Bronchial epithelial cell (primary cell): ENCODE results near the gene TMEM80. TPM values are rescaled to one million over a fixed set of nuclear protein-coding genes. Genes with fewer than 3 reads are reported as not detected.

Experiments used
- DNase-seq: peaks from one replicate; pipeline ENCODE4 v3.0.0-alpha.2; 2010; ENCODE audit warnings: low read depth
- FAIRE-seq: peaks from 2 replicates; lab custom pipeline; 2011; peaks lifted over from hg19 to GRCh38; lab: Jason Lieb, UNC
- H3K27me3 ChIP-seq: 2 replicates; pipeline ENCODE4 v1.5.1; 2011; ENCODE audit warnings: low read length; ENCODE audit not compliant: control insufficient read depth, insufficient read depth
- H3K36me3 ChIP-seq: 2 replicates; pipeline ENCODE4 v1.5.1; 2011; ENCODE audit warnings: low read length; ENCODE audit not compliant: control insufficient read depth, insufficient read depth
- H3K4me3 ChIP-seq: 2 replicates; pipeline ENCODE4 v1.5.1; 2011; ENCODE audit warnings: mild to moderate bottlenecking, low read depth, low read length, control low read depth
- total RNA-seq: library from RNA; depleted of rRNA; stranded (reverse); fragments of >200 nt; gene quantifications from 2 replicates; pipeline ENCODE4 v1.2.1, GENCODE V29; 2014
- TF ChIP-seq, protein P1 (sequence below): IDR thresholded peaks from 2 replicates; pipeline ENCODE4 v1.5.1; 2011; ENCODE audit warnings: mild to moderate bottlenecking, moderate library complexity, low read length, control low read depth, inconsistent platforms; ENCODE audit not compliant: insufficient read depth, severe bottlenecking

TMEM80 gene
- total RNA-seq, 1 donor from 2014 or later: 9.0 TPM

DNA sequence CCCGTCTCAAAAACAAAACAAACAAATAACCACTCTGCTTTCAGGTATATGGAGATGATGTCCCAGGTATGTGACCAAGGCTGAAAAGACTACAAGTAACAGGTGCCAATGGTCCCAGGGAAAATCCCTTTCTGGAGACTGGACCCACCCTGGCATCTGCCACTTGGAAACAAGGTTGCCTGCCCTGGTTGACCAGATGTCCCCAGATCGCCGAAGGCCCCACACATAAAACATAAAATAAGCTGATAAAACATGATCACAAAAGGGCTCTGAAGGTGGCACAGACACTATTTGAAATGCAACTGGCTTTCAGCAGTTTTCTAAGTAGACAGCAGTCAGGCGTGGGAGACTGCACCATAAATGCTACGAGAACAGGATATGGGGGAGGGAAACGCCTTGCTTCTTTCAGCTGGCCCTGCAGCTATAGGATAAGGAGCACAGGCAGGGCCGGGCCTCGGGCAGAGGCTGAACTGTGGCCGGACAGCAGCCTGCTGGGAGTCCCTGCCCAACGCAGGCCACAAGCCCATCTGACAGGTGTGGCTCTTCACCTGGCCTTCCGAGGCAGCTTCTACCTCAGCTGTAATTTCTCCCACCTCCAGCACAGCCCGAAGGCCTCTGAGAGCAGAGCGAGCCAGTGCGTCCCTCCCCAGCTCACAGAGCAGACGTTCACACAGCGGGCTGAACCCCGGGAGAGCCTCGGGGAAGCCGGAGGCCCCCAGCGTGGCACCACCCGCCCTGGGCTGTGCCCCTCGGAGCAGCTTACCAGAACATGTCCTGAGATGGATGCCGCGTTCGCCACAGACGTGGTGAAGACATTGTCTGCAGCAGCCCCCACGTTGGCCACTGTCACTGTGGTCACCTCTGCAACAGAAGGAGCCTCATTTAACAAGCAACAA, 4.6 kb upstream of the TMEM80 start:
- Histone ChIP-seq H3K36me3 (peaks cover 20% of the 10 kb centered on the region), H3K4me3 (no peak overlapping the region), H3K27me3 (no peaks in the 10 kb centered on the region)
- TF ChIP-seq, protein P1, sequence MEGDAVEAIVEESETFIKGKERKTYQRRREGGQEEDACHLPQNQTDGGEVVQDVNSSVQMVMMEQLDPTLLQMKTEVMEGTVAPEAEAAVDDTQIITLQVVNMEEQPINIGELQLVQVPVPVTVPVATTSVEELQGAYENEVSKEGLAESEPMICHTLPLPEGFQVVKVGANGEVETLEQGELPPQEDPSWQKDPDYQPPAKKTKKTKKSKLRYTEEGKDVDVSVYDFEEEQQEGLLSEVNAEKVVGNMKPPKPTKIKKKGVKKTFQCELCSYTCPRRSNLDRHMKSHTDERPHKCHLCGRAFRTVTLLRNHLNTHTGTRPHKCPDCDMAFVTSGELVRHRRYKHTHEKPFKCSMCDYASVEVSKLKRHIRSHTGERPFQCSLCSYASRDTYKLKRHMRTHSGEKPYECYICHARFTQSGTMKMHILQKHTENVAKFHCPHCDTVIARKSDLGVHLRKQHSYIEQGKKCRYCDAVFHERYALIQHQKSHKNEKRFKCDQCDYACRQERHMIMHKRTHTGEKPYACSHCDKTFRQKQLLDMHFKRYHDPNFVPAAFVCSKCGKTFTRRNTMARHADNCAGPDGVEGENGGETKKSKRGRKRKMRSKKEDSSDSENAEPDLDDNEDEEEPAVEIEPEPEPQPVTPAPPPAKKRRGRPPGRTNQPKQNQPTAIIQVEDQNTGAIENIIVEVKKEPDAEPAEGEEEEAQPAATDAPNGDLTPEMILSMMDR: no peak
- no peak for FAIRE-seq
- no peak for DNase-seq

DNA sequence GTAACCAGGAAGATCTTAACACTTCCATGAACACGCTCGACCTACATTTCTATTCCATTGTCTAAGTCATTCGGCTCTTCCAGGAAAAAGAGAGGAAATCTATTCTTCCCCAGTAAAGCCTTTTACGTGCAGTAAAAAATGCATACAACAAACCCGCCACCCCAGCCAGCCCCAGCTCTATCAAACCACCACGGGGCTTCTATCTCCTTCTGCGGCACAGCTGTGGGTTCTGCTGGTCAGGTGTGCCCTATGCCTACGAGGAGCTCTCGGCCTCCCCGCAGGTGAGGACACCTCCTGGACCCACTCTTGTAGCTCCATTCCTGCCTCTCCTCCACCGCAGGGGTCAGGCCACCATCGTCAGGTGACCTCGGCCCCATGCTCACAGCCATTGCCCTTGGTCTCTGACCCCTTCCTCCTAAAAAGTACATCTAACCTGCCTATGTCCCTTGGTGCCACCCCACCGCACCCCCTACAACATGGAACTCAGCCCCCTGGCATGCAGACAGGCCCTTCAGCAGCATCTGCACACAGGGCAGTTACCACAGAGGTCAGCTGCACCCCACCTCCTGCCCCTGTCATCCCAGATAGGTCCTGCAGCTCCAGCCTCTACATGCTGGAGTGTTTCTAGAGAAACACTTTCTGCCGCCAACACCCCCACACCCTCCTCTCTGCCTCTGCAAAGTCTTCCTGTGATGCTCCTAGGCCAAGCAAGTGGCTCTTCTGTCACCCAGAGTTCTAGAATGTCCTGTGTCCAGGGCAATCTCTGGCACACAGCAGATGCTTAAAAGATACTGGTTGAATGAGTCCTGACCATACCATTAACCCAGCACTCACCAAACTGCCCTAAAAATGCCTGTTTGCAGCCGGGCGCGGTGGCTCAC, 3.7 kb upstream of the TMEM80 start:
- DNase-seq (no peak), FAIRE-seq (no peak)
- TF ChIP-seq, protein P1: no peak
- H3K36me3 ChIP-seq: peaks cover 14% of the 10 kb centered on the region
- no peak overlapping the region for H3K4me3 ChIP-seq
- no peaks in the 10 kb centered on the region for H3K27me3 ChIP-seq

DNA sequence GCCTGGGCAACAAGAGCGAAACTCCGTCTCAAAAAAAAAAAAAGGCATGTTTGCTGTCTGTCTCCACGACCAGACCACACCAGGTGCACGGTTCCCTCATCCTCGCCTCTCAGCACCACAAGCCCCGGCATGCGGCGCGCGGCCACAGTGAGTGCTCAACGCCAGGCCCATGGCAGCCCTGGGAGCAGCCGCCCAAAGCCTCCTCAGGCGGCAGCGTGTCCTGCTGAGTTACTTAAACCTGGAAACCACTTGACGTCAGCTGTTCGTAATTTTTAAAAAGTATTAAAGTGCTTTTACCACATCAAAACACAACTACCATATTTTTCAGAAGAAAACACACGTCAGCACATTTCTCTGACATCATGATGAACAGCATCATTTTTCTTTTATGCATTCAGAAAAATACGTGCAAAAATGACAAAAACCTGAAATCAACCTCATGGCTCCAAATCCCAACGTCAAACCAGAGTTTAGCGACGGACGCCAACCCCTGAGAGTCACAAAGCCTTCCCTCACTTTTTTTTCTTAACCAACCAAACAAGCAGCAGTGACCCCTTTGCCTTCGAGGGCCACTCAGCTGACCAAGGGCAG, 2.7 kb upstream of the TMEM80 start:
- H3K4me3 ChIP-seq: peak overlapping the region; percentile 22

DNA sequence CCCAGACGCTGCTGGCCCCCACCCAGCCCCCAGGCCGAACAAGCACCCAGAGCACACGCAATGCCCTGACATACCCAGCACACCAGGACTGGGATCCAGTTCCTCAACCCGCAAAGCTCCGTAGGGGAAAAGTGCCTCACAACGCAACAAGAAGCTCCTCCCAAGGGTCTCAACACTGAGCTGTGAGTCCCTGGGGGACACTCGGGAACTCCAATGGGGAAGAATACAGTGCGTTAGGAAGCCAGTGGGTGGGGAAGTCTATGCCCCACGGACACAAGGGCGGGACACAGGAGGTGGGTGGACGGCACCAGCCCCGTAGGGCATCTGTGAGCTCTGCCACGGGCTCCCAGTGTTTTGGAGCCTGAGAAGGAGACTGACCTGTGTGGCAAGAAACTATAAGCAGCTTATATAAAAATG, 2.2 kb upstream of the TMEM80 start:
- H3K27me3 ChIP-seq: no peaks in the 10 kb centered on the region
- H3K4me3 ChIP-seq: peak overlapping the region; percentile 22
- H3K36me3 ChIP-seq: peaks cover 10% of the 10 kb centered on the region
- FAIRE-seq (peak; percentile 77), DNase-seq (no peak)
- TF ChIP-seq, protein P1: no peak

More for the DNA sequence above, 2.7 kb upstream of the TMEM80 start:
- TF ChIP-seq, protein P1: no peak
- DNase-seq (peak; percentile 84), FAIRE-seq (no peak)
- Histone ChIP-seq H3K36me3 (peaks cover 11% of the 10 kb centered on the region), H3K27me3 (no peaks in the 10 kb centered on the region)

DNA sequence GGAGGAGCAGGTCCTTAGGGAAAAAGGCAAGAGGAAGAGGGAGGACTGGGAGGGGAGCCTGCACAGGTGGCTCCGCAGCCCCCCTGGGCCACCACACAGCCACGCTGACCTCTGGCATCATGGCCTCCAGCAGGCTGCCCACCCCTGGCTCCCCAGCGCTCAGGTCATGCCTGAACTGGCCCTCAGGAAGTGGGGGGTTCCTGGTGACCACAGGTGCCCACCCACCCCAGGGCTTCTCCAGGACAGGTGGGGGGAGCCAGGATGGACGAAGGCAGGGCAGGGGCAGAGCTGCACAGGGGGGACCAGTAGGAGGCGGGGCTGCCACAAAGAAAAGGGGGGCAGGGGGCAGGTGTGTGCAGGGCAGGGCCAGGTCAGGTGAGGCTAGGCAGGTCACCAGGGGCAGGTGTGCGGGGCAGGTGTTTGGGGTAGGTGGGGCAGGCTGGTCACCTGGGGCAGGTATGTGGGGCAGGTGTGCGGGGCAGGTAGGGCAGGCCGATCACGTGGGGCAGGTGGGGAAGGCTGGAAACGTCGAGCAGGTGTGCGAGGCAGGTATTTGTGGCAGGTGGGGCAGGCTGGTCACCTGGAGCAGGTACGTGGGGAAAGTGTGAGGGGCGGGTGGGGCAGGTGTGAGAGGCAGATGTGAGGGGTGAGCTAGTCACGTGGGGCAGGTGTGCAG, 1.6 kb upstream of the TMEM80 start:
- H3K4me3 ChIP-seq: peak overlapping the region; percentile 80
- FAIRE-seq (no peak), DNase-seq (no peak)
- H3K36me3 ChIP-seq: peaks cover 8% of the 10 kb centered on the region
- H3K27me3 ChIP-seq: no peaks in the 10 kb centered on the region
- TF ChIP-seq, protein P1: no peak
